Measurements from ENCODE around the gene GINS2. TPM values are rescaled to one million over a fixed set of nuclear protein-coding genes. Genes with fewer than 3 reads are reported as not detected.

GINS2 gene
- total RNA-seq, 4 donors from 2014 or later: 0.24 to 1.2 (median 0.55) TPM

- H3K4me3 ChIP-seq (replicated peaks in 1 of 3): no peak overlapping the region
- no peak overlapping the region for H3K27ac ChIP-seq
- 74 to 78% methylated on average over 14 of the region's 14 CpGs for WGBS, 2 donors
- H3K36me3 ChIP-seq: no peaks in the 10 kb centered on the region
- no peaks in the 10 kb centered on the region for H3K4me1 ChIP-seq
- H3K9me3 ChIP-seq: no peaks in the 10 kb centered on the region
- H3K27me3 ChIP-seq: no peaks in the 10 kb centered on the region
- DNase-seq: no peak
- intact Hi-C loops (cut with DNase I): no loop called here
- TF ChIP-seq, protein P1, sequence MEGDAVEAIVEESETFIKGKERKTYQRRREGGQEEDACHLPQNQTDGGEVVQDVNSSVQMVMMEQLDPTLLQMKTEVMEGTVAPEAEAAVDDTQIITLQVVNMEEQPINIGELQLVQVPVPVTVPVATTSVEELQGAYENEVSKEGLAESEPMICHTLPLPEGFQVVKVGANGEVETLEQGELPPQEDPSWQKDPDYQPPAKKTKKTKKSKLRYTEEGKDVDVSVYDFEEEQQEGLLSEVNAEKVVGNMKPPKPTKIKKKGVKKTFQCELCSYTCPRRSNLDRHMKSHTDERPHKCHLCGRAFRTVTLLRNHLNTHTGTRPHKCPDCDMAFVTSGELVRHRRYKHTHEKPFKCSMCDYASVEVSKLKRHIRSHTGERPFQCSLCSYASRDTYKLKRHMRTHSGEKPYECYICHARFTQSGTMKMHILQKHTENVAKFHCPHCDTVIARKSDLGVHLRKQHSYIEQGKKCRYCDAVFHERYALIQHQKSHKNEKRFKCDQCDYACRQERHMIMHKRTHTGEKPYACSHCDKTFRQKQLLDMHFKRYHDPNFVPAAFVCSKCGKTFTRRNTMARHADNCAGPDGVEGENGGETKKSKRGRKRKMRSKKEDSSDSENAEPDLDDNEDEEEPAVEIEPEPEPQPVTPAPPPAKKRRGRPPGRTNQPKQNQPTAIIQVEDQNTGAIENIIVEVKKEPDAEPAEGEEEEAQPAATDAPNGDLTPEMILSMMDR (IDR thresholded peaks at IDR 0.05): no peak
- TF ChIP-seq POLR2A (IDR thresholded peaks at IDR 0.05): no peak
Observed at GRCh38 chr16:85697431-85697830, 8.7 kb upstream of the GINS2 start.

DNA sequence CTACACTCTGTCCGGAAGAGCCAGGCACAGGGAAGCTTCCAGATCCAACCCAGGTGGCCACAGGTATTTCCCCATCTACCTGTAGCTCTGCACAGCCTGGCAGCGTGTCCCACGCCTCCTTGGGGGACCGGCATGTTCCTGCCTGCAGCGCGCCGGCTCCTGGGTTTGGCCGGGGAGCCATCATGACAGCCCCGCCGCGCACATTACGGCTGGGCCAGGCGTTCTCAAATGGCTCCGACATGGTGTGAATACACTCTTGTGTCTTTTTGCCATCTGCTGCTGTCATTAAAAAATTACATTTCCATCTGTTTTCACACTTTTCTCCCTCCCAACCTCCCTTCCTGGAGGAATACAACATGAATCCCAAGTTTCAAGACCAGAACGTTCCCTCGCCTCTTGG is 8.0 kb upstream of the GINS2 start:
- no peak overlapping the region for H3K27ac ChIP-seq
- no peaks in the 10 kb centered on the region for H3K9me3 ChIP-seq
- no peaks in the 10 kb centered on the region for H3K4me1 ChIP-seq
- intact Hi-C loops (cut with DNase I): no loop called here
- H3K4me3 ChIP-seq (replicated peaks in 1 of 3): no peak overlapping the region
- no peak for DNase-seq
- H3K36me3 ChIP-seq: no peaks in the 10 kb centered on the region
- WGBS, 2 donors: 79 to 87% methylated on average over 10 to 16 of the region's 16 CpGs
- H3K27me3 ChIP-seq: no peaks in the 10 kb centered on the region
- no peak for TF ChIP-seq POLR2A (IDR thresholded peaks at IDR 0.05)
- TF ChIP-seq, protein P1 (IDR thresholded peaks at IDR 0.05): no peak

GRCh38 chr16:85695196-85696128 is 6.7 kb upstream of the GINS2 start:
- no peaks in the 10 kb centered on the region for H3K9me3 ChIP-seq
- H3K4me3 ChIP-seq (replicated peaks in 1 of 3): no peak overlapping the region
- H3K27ac ChIP-seq: no peak overlapping the region
- 62 to 74% methylated on average over 15 to 17 of the region's 24 CpGs for WGBS, 2 donors
- intact Hi-C loops (cut with DNase I): no loop called here
- no peaks in the 10 kb centered on the region for H3K27me3 ChIP-seq
- H3K36me3 ChIP-seq: no peaks in the 10 kb centered on the region
- no peak for DNase-seq
- H3K4me1 ChIP-seq: no peaks in the 10 kb centered on the region
- TF ChIP-seq, protein P1 (IDR thresholded peaks at IDR 0.05): no peak
- no peak for TF ChIP-seq POLR2A (IDR thresholded peaks at IDR 0.05)

GRCh38 chr16:85690469-85691064 is 1.8 kb upstream of the GINS2 start:
- TF ChIP-seq POLR2A (IDR thresholded peaks at IDR 0.05): no peak
- TF ChIP-seq, protein P1 (IDR thresholded peaks at IDR 0.05): no peak
- Histone ChIP-seq H3K9me3 (no peaks in the 10 kb centered on the region), H3K27me3 (no peaks in the 10 kb centered on the region), H3K4me1 (peaks cover 8 to 15% of the 10 kb centered on the region in 2 donors), H3K36me3 (no peaks in the 10 kb centered on the region), H3K27ac (no peak overlapping the region), H3K4me3 (replicated peaks in 1 of 3) (no peak overlapping the region)
- WGBS, 2 donors: 46 to 47% methylated on average over 7 of the region's 7 CpGs
- DNase-seq: no peak
- intact Hi-C loops (cut with DNase I): no loop called here

DNA sequence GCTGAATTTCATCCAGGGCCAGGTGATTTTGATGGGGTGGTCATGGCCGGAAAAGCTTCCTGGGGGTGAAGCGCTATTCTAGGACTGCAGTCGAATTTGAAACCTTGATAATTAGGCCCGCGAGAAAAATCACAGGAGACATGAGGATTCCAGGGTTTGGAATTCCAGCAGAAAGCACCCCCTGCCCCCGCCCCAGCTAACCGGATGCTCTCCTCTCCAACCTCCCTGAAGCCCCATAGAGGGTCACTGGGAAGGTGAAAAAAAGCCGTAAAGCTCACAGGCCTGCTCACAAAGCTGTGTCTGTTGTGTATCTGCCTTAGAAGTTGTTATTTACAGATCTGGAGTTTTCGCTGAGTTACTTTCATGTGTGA is 1.2 kb upstream of the GINS2 start:
- 54 to 71% methylated on average over 7 to 9 of the region's 9 CpGs for WGBS, 2 donors
- no peak for DNase-seq
- no peak overlapping the region for H3K4me3 ChIP-seq (replicated peaks in 1 of 3)
- no peaks in the 10 kb centered on the region for H3K36me3 ChIP-seq
- no peak for TF ChIP-seq POLR2A (IDR thresholded peaks at IDR 0.05)
- TF ChIP-seq, protein P1 (IDR thresholded peaks at IDR 0.05): no peak
- H3K27me3 ChIP-seq: no peaks in the 10 kb centered on the region
- no peaks in the 10 kb centered on the region for H3K9me3 ChIP-seq
- peaks cover 8 to 15% of the 10 kb centered on the region in 2 donors for H3K4me1 ChIP-seq
- no peak overlapping the region for H3K27ac ChIP-seq
- intact Hi-C loops (cut with DNase I): no loop called here

All from thyroid gland (tissue), 4 donors.